ENCODE results near the gene CLINT1. TPM values are rescaled to one million over a fixed set of nuclear protein-coding genes. Genes with fewer than 3 reads are reported as not detected.
"Not testable (repeated sequence)": the region's sequence is repeated elsewhere in the genome, so short reads cannot be mapped to it uniquely, and the experiment has no call there.

Gene CLINT1
- 18.4 TPM for polyA plus RNA-seq (2012; ENCODE audit: missing spikeins)

DNA sequence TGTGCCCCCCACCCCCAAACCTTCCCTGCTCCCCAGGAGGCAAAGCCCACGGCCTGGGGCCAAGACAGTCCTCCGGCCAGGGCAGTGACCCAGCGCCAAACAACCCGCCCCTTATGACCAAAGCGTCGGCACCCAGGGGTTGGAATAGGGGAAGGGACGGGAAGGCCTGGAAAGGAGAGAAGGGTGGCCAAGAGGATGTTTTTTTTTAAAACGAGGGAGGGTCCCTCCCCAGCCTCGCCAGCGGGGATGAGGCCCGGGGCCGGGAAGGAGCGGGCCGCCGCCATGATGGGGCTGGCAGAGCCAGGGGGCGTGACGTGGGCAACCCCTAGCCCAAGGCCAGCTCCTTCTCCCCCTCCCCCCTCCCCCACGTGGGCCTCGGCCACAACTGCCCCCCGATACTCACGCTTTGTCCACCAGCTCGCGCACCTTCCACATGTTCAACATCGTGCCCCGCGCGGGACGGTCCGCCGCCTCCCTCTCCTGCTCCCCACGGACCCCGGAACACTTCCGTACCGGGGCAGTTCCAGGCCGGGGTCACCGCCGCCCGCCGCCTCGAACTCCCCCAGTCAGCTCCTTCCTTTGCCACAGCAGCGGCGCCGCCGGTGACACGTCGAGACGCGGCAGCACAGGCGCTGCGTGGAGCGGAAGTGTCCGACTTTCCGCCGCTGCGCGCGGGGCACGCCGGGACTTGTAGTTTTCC lies at the start of gene CLINT1:
CLINT1 (minus strand) TSS at position 619 of the 700 bp plus-strand sequence; CDS start at position 444, 175 bp downstream.
- FAIRE-seq = peak; percentile 89
- TF ChIP-seq POLR2A (IDR thresholded peaks at IDR 0.05; ENCODE audit: low read depth, low read length) = peak; percentile 65; the same call in 1 of the 2 replicates
- no peak for TF ChIP-seq TAF1 (IDR thresholded peaks at IDR 0.05; ENCODE audit: borderline replicate concordance, low read depth, low read length)
- peak; percentile 83 for DNase-seq (ENCODE audit: insufficient read length)

DNA sequence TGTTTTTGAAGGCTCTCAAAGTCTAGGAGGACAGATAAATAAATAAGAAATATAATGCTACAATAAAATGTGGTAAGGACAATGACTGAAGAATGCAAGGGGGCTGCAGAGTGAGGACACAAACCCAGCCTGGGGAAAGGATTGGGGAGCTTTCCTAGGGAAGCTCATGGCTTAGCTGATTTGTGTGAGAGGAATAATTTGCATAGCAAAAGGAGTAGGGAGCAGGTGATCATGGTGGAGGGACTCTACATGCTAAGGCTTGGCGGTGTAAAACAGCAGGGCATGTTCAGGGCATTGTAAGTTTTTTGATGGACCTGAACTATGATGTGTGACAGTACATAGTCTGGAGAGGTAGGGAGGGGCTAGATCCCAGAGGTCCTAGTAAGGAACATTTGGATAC lies 49.5 kb upstream of the CLINT1 start:
- FAIRE-seq (no peak), DNase-seq (ENCODE audit: insufficient read length) (no peak)
- TF ChIP-seq POLR2AphosphoS5 (IDR thresholded peaks at IDR 0.05; ENCODE audit: low read depth, low read length) (no peak), TAF1 (IDR thresholded peaks at IDR 0.05; ENCODE audit: borderline replicate concordance, low read depth, low read length) (no peak), POLR2A (IDR thresholded peaks at IDR 0.05; ENCODE audit: low read depth, low read length) (no peak)

DNA sequence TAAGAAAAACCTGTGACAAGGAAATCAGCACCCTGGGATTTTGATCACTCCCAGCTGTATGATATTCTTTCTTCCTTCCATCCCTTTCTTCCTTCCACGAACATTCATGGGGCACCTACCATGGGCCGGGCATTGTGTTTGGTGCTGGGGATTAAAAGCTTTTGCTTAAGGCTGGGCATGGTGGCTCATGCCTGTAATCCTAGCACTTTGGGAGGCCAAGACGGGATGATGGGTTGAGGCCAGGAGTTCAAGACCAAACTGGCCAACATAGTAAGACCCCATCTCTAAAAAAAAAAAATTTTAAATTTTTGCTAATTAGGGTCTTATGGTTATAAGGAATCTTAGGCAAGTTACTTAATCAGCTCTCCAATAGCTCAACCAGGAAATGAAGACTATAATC lies 48.5 kb upstream of the CLINT1 start:
- TF ChIP-seq TAF1 (IDR thresholded peaks at IDR 0.05; ENCODE audit: borderline replicate concordance, low read depth, low read length) (no peak), POLR2A (IDR thresholded peaks at IDR 0.05; ENCODE audit: low read depth, low read length) (no peak), POLR2AphosphoS5 (IDR thresholded peaks at IDR 0.05; ENCODE audit: low read depth, low read length) (no peak)
- no peak for FAIRE-seq
- no peak for DNase-seq (ENCODE audit: insufficient read length)

GRCh38 chr5:157903117-157903450 lies 44.1 kb upstream of the CLINT1 start:
- FAIRE-seq = no peak

GRCh38 chr5:157902449-157903116 lies 43.6 kb upstream of the CLINT1 start:
- FAIRE-seq = no peak
- TF ChIP-seq POLR2A (IDR thresholded peaks at IDR 0.05; ENCODE audit: low read depth, low read length) = no peak
- no peak for TF ChIP-seq POLR2AphosphoS5 (IDR thresholded peaks at IDR 0.05; ENCODE audit: low read depth, low read length)
- TF ChIP-seq TAF1 (IDR thresholded peaks at IDR 0.05; ENCODE audit: borderline replicate concordance, low read depth, low read length) = no peak
- DNase-seq (ENCODE audit: insufficient read length) = no peak

More at GRCh38 chr5:157903117-157903450, 44.1 kb upstream of the CLINT1 start:
- TF ChIP-seq POLR2A (IDR thresholded peaks at IDR 0.05; ENCODE audit: low read depth, low read length) (no peak), POLR2AphosphoS5 (IDR thresholded peaks at IDR 0.05; ENCODE audit: low read depth, low read length) (no peak), TAF1 (IDR thresholded peaks at IDR 0.05; ENCODE audit: borderline replicate concordance, low read depth, low read length) (no peak)
- no peak for DNase-seq (ENCODE audit: insufficient read length)

DNA sequence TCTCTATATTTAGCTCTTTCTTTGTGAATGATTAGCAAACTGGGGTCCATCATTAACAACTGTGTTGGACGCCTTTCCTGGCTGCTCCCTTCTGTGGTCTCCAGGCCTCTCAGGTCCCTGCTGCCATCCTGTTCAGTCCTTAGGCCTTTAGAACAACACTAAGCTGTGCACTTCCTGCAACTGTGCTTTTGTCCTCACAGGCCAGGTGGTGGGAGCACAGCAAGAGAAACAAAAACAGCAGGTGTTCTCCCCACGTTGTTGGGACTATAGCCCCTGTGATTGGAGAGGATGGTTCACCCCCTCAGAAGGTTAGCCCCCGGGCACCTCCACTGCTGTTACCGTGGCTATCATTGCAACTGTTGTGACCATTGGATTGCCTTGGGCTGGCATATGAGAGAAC lies 41.7 kb upstream of the CLINT1 start:
- TF ChIP-seq TAF1 (IDR thresholded peaks at IDR 0.05; ENCODE audit: borderline replicate concordance, low read depth, low read length) (no peak), POLR2A (IDR thresholded peaks at IDR 0.05; ENCODE audit: low read depth, low read length) (no peak), POLR2AphosphoS5 (IDR thresholded peaks at IDR 0.05; ENCODE audit: low read depth, low read length) (no peak)
- DNase-seq (ENCODE audit: insufficient read length) (no peak), FAIRE-seq (no peak)

GRCh38 chr5:157893611-157894010 lies 34.7 kb upstream of the CLINT1 start:
- TF ChIP-seq POLR2AphosphoS5 (IDR thresholded peaks at IDR 0.05; ENCODE audit: low read depth, low read length) = no peak
- no peak for TF ChIP-seq POLR2A (IDR thresholded peaks at IDR 0.05; ENCODE audit: low read depth, low read length)
- no peak for TF ChIP-seq TAF1 (IDR thresholded peaks at IDR 0.05; ENCODE audit: borderline replicate concordance, low read depth, low read length)
- DNase-seq (ENCODE audit: insufficient read length) = no peak
- no peak for FAIRE-seq

GRCh38 chr5:157892974-157893373 lies 34.0 kb upstream of the CLINT1 start:
- FAIRE-seq = no peak
- TF ChIP-seq POLR2AphosphoS5 (IDR thresholded peaks at IDR 0.05; ENCODE audit: low read depth, low read length) (no peak), POLR2A (IDR thresholded peaks at IDR 0.05; ENCODE audit: low read depth, low read length) (no peak), TAF1 (IDR thresholded peaks at IDR 0.05; ENCODE audit: borderline replicate concordance, low read depth, low read length) (no peak)
- DNase-seq (ENCODE audit: insufficient read length) = no peak

DNA sequence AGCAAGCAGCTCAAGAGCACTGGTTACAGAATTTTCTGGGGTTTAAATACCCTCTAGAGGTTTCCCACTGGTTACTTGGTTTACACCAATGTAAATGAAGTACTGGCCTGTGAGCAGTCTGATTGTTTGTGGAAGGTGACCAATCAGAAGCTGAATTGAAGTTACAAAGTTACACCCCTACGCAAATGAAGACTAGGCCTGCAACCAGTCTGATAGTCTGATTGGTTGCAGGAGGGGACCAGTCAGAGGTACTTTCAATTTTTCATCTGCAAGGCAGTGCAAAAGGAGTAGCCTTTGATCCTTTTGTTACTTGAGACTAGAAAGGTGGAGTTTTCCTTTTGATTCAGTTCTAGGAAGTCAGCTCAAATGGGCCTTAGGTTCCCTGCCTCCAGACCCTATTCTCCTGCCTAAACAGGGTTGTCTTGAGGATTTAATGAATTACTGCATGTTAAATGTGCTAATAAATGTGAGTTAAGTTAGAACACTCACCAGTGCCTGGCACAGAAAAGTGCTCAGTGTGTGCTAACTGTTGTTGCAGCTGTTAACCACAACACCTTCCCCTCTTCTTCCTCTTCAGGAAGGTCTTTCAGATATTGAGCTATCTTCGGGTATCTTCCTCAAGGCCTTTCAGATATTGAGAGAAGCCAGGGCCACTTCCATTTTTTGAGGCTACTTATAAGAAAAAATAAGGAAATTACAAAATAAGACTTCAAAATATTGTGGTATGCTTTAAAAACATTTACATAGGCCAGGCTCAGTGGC lies 32.1 kb upstream of the CLINT1 start:
- no peak for FAIRE-seq
- no peak for DNase-seq (ENCODE audit: insufficient read length)
- TF ChIP-seq POLR2AphosphoS5 (IDR thresholded peaks at IDR 0.05; ENCODE audit: low read depth, low read length) = no peak
- TF ChIP-seq TAF1 (IDR thresholded peaks at IDR 0.05; ENCODE audit: borderline replicate concordance, low read depth, low read length) = no peak
- no peak for TF ChIP-seq POLR2A (IDR thresholded peaks at IDR 0.05; ENCODE audit: low read depth, low read length)

- TF ChIP-seq POLR2AphosphoS5 (IDR thresholded peaks at IDR 0.05; ENCODE audit: low read depth, low read length) = no peak
- TF ChIP-seq POLR2A (IDR thresholded peaks at IDR 0.05; ENCODE audit: low read depth, low read length) = no peak
- no peak for TF ChIP-seq TAF1 (IDR thresholded peaks at IDR 0.05; ENCODE audit: borderline replicate concordance, low read depth, low read length)
- DNase-seq (ENCODE audit: insufficient read length) (no peak), FAIRE-seq (no peak)
Measured at GRCh38 chr5:157888814-157889532, 30.0 kb upstream of the CLINT1 start.

DNA sequence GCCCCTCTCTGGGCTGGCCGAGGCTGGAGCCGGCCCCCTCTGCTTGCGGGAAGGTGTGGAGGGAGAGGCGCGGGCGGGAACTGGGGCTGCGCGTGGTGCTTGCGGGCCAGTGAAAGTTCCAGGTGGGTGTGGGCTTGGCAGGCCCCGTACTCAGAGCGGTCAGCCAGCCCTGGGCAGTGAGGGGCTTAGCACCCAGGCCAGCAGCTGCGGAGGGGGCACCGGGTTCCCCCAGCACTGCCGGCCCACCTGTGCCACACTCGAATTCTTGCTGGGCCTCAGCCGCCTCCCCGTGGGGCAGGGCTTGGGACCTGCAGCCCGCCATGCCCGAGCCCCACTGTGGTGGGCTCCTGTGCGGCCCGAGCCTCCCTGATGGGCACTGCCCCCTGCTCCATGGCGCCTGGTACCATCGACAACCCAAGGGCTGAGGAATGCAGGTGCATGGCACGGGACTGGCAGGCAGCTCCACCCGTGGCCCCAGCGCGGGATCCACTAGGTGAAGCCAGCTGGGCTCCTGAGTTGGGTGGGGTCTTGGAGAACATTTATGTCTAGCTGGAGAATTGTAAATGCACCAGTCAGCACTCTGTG lies 27.9 kb upstream of the CLINT1 start:
- no peak for FAIRE-seq
- TF ChIP-seq TAF1 (IDR thresholded peaks at IDR 0.05; ENCODE audit: borderline replicate concordance, low read depth, low read length) (no peak), POLR2AphosphoS5 (IDR thresholded peaks at IDR 0.05; ENCODE audit: low read depth, low read length) (no peak), POLR2A (IDR thresholded peaks at IDR 0.05; ENCODE audit: low read depth, low read length) (no peak)
- no peak for DNase-seq (ENCODE audit: insufficient read length)

DNA sequence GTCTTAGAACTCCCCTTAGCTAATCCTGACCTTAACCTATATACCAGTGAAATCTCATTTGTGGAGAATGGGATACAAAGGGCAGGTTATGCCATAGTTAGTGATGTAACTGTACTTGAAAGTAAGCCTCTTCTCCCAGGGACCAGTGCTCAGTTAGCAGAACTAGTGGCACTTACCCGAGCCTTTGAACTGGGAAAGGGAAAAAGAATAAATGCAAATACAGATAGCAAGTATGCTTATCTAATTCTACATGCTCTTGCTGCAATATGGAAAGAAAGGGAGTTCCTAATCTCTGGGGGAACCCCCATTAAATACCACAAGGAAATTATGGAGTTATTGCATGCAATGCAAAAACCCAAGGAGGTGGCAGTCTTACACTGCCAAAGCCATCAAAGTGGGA lies 26.1 kb upstream of the CLINT1 start:
- DNase-seq (ENCODE audit: insufficient read length); FAIRE-seq: not testable (repeated sequence)

GRCh38 chr5:157881498-157881897 lies 22.6 kb upstream of the CLINT1 start:
- not testable (repeated sequence) for DNase-seq (ENCODE audit: insufficient read length); FAIRE-seq
